Natural killer cell (primary cell): ENCODE data around the gene TCTN1. TPM values are rescaled to one million over a fixed set of nuclear protein-coding genes. Genes with fewer than 3 reads are reported as not detected.
A peak's percentile ranks its signal among the peaks of the same experiment; 100 is the strongest.

Experiments
- ATAC-seq, 3 donors: fragments of 150-1000 bp in 2 of 3; fragments of 200-7000 bp in 1 of 3; cut with Tn5 transposase; 1 replicate in 1 of 3; 2 replicates in 2 of 3; pipeline ENCODE4 v1.10.0; 2021; ENCODE audit warnings: mild to moderate bottlenecking in 2 of 3, moderate library complexity in 2 of 3
- DNase-seq, 2 donors: peaks; one replicate each; pipeline versions ENCODE4 v3.0.0 to v3.0.0-alpha.2; 2013 to 2021; ENCODE audit warnings: mixed read lengths in 1 of 2
- H3K27ac ChIP-seq: one replicate; pipeline ENCODE4 v1.5.1; 2013; ENCODE audit warnings: mild to moderate bottlenecking, low read length
- H3K27me3 ChIP-seq: one replicate; pipeline ENCODE4 v1.6.1; 2013; ENCODE audit warnings: low read length; ENCODE audit not compliant: control insufficient read depth, insufficient read depth
- H3K36me3 ChIP-seq: one replicate; pipeline ENCODE4 v1.6.1; 2013; ENCODE audit warnings: low read length; ENCODE audit not compliant: control insufficient read depth, insufficient read depth
- H3K4me1 ChIP-seq: one replicate; pipeline ENCODE4 v1.6.1; 2013; ENCODE audit warnings: low read length; ENCODE audit not compliant: control insufficient read depth, insufficient read depth
- H3K4me3 ChIP-seq: one replicate; pipeline ENCODE4 v1.5.1; 2013; ENCODE audit warnings: low read length
- H3K9me3 ChIP-seq: one replicate; pipeline ENCODE4 v1.6.1; 2013; ENCODE audit warnings: low read length; ENCODE audit not compliant: control insufficient read depth, insufficient read depth
- H3K27ac Mint-ChIP-seq, 2 donors: one replicate each; pipeline ENCODE4 v1.8.0; 2022; ENCODE audit warnings: mild to moderate bottlenecking in 2 of 2, mixed read lengths in 2 of 2, moderate library complexity in 1 of 2
- H3K27me3 Mint-ChIP-seq, 2 donors: one replicate each; pipeline ENCODE4 v1.8.0; 2022; ENCODE audit warnings: low read depth in 2 of 2, mixed read lengths in 2 of 2
- H3K36me3 Mint-ChIP-seq: one replicate; pipeline ENCODE4 v1.8.0; 2022; ENCODE audit warnings: mixed read lengths
- H3K4me1 Mint-ChIP-seq, 2 donors: one replicate each; pipeline ENCODE4 v1.8.0; 2022; ENCODE audit warnings: mixed read lengths in 2 of 2
- H3K4me3 Mint-ChIP-seq: one replicate; pipeline ENCODE4 v1.8.0; 2022; ENCODE audit warnings: mild to moderate bottlenecking, moderate library complexity, mixed read lengths
- H3K9me3 Mint-ChIP-seq, 2 donors: one replicate each; pipeline ENCODE4 v1.8.0; 2022; ENCODE audit warnings: mixed read lengths in 2 of 2
- WGBS: methylation state at CpG from one replicate; pipeline ENCODE4 v1.1.7; 2013; ENCODE audit warnings: missing lambda C conversion rate; ENCODE audit not compliant: insufficient coverage; 5-methylcytosine and 5-hydroxymethylcytosine counted together
- intact Hi-C: fragments of 100-400 bp; cut with micrococcal nuclease; formaldehyde crosslinking; loops from one replicate; pipeline ENCODE4 v1.14.2; 2022
- total RNA-seq, 4 donors: library from RNA; stranded (reverse); fragments of 120-200 nt in 1 of 4; gene quantifications; one replicate each; pipeline versions ENCODE4 v1.2.3 to v1.2.4, GENCODE V29; 2013 to 2022
- TF ChIP-seq, protein P1 (sequence below): fragments of 200-600 bp; IDR thresholded peaks from one replicate; pipeline ENCODE4 v1.8.0; 2022; ENCODE audit warnings: antibody characterized with exemption

Gene TCTN1
- total RNA-seq, 3 donors from 2014 or later (not counting 1 experiment from before 2014, with no cell fraction given): 4.3 to 6.6 (median 5.2) TPM

- H3K36me3 Mint-ChIP-seq: no peaks in the 10 kb centered on the region
- no peaks in the 10 kb centered on the region for H3K9me3 ChIP-seq
- H3K27ac Mint-ChIP-seq: no peak overlapping the region
- TF ChIP-seq, protein P1, sequence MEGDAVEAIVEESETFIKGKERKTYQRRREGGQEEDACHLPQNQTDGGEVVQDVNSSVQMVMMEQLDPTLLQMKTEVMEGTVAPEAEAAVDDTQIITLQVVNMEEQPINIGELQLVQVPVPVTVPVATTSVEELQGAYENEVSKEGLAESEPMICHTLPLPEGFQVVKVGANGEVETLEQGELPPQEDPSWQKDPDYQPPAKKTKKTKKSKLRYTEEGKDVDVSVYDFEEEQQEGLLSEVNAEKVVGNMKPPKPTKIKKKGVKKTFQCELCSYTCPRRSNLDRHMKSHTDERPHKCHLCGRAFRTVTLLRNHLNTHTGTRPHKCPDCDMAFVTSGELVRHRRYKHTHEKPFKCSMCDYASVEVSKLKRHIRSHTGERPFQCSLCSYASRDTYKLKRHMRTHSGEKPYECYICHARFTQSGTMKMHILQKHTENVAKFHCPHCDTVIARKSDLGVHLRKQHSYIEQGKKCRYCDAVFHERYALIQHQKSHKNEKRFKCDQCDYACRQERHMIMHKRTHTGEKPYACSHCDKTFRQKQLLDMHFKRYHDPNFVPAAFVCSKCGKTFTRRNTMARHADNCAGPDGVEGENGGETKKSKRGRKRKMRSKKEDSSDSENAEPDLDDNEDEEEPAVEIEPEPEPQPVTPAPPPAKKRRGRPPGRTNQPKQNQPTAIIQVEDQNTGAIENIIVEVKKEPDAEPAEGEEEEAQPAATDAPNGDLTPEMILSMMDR: no peak
- no peak overlapping the region for H3K27ac ChIP-seq
- H3K4me3 ChIP-seq: no peak overlapping the region
- peaks cover 16 to 38% of the 10 kb centered on the region in 2 donors for H3K4me1 Mint-ChIP-seq
- 57% methylated on average over 7 of the region's 7 CpGs for WGBS
- no peaks in the 10 kb centered on the region for H3K27me3 Mint-ChIP-seq
- intact Hi-C loops: no loop called here
- ATAC-seq: no peak
- H3K36me3 ChIP-seq: no peaks in the 10 kb centered on the region
- no peak overlapping the region for H3K4me3 Mint-ChIP-seq
- no peaks in the 10 kb centered on the region for H3K9me3 Mint-ChIP-seq
- H3K4me1 ChIP-seq: peaks cover 54% of the 10 kb centered on the region
- H3K27me3 ChIP-seq: no peaks in the 10 kb centered on the region
- peak in 1 of 2 donors; percentile 20 for DNase-seq
Observed at GRCh38 chr12:110693731-110694130, 79.8 kb downstream of the TCTN1 start.

- peaks cover 51% of the 10 kb centered on the region for H3K4me1 ChIP-seq
- intact Hi-C loops: no loop called here
- DNase-seq (no peak), ATAC-seq (peak in 1 of 3 donors; percentile 31)
- H3K27ac Mint-ChIP-seq: peak overlapping the region in 1 of 2 donors; percentile 56
- no peaks in the 10 kb centered on the region for H3K36me3 ChIP-seq
- 77% methylated on average over 12 of the region's 12 CpGs for WGBS
- TF ChIP-seq, protein P1: no peak
- no peak overlapping the region for H3K4me3 Mint-ChIP-seq
- peaks cover 15 to 35% of the 10 kb centered on the region in 2 donors for H3K4me1 Mint-ChIP-seq
- H3K4me3 ChIP-seq: no peak overlapping the region
- H3K36me3 Mint-ChIP-seq: no peaks in the 10 kb centered on the region
- H3K9me3 ChIP-seq: no peaks in the 10 kb centered on the region
- H3K27ac ChIP-seq: peak overlapping the region; percentile 17
- H3K27me3 Mint-ChIP-seq: no peaks in the 10 kb centered on the region
- no peaks in the 10 kb centered on the region for H3K27me3 ChIP-seq
- no peaks in the 10 kb centered on the region for H3K9me3 Mint-ChIP-seq
Observed at GRCh38 chr12:110694330-110694901, 80.5 kb downstream of the TCTN1 start.

GRCh38 chr12:110696283-110696682, 82.4 kb downstream of the TCTN1 start:
- Histone ChIP-seq H3K27me3 (no peaks in the 10 kb centered on the region), H3K9me3 (no peaks in the 10 kb centered on the region), H3K27ac (no peak overlapping the region), H3K36me3 (no peaks in the 10 kb centered on the region), H3K4me1 (peaks cover 33% of the 10 kb centered on the region), H3K4me3 (no peak overlapping the region)
- intact Hi-C loops: loop anchor here (5.0 kb wide), 2 partner anchors 94 to 229 kb away; partner anchors contain the start of genes FAM216A and GPN3
- no peaks in the 10 kb centered on the region for H3K9me3 Mint-ChIP-seq
- no peak for ATAC-seq
- no peaks in the 10 kb centered on the region for H3K36me3 Mint-ChIP-seq
- H3K4me3 Mint-ChIP-seq: no peak overlapping the region
- TF ChIP-seq, protein P1: no peak
- H3K27me3 Mint-ChIP-seq: no peaks in the 10 kb centered on the region
- H3K4me1 Mint-ChIP-seq: peaks cover 6 to 23% of the 10 kb centered on the region in 2 donors
- 92% methylated on average over 3 of the region's 3 CpGs for WGBS
- no peak for DNase-seq
- no peak overlapping the region for H3K27ac Mint-ChIP-seq

DNA sequence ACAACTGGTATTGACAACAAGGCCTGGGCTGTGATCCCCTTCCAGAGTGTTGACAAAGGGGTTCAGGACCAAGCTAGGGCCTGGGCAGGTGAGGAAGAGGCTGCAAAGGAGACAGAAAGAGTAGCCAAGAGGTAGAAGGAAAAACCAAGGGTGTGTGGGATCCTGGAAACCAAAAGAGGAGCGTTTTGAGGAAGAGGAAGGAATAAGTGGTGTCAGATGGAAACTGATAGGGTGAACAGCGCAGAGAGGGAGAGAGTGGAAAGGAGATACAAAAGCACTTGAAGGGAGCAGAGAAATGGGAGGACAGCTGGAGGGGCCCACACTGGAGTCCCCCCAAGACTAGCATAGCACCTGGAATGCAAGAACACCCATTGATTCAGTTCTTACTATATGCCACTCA, 83.3 kb downstream of the TCTN1 start:
- no peak for ATAC-seq
- WGBS: 63% methylated on average over 2 of the region's 2 CpGs
- peaks cover 6 to 16% of the 10 kb centered on the region in 2 donors for H3K4me1 Mint-ChIP-seq
- no peaks in the 10 kb centered on the region for H3K36me3 ChIP-seq
- intact Hi-C loops: loop anchor here (5.0 kb wide), 2 partner anchors 95 to 230 kb away; partner anchors contain the start of genes FAM216A and GPN3
- no peaks in the 10 kb centered on the region for H3K9me3 Mint-ChIP-seq
- peak overlapping the region in 1 of 2 donors; percentile 10 for H3K27ac Mint-ChIP-seq
- H3K27ac ChIP-seq: no peak overlapping the region
- H3K27me3 Mint-ChIP-seq: no peaks in the 10 kb centered on the region
- H3K36me3 Mint-ChIP-seq: no peaks in the 10 kb centered on the region
- no peak overlapping the region for H3K4me3 Mint-ChIP-seq
- H3K4me1 ChIP-seq: peaks cover 28% of the 10 kb centered on the region
- H3K4me3 ChIP-seq: no peak overlapping the region
- H3K9me3 ChIP-seq: no peaks in the 10 kb centered on the region
- H3K27me3 ChIP-seq: no peaks in the 10 kb centered on the region
- TF ChIP-seq, protein P1: no peak
- DNase-seq: no peak
